Kidney capillary endothelial cell (primary cell): ENCODE measurements around the gene AOPEP.

Experiments used
- DNase-seq: peaks from one replicate; pipeline ENCODE4 v3.0.0-alpha.2; 2018; ENCODE audit warnings: low spot score

The AOPEP gene

DNA sequence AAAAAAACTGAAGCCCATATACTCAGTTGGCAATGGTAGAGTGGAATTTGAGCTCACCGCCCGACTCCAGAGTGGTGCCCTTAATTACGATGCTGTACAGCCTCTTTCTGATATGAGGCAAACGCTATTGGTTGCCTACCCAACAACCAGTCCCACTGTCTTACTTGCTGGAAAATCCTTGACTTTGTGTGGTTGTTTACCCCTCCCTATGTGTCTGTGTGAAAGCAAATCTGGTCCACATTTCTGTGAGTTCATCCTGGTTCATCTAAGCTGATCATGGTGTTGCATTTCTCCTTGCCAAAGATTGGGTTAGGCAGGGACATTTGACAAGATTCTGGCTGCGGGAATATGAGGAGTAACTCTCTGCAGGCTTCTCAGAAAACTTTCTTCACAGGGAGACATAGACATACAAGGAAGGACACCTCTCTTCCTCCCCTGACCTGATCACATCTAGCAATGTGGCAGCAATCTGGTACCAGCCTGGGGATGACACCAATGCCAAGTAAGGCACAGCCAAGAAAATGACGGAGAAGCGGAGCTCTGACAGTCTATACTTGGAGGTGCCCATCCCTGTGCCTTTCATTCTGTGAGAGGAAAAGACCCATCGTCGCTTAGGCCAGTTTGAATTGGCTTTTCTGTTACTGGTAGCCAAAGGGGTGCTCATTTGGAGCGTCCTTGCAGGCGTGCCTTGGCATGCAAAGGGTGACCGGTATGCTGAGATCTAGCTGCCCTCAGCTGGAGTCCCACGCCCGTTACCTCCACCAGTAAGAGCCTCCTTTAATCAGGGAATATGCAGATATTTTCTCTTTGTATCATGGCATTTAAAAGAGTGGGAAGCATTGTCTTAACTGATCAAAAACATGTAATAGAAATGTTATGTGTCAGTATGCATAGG lies 124.3 kb downstream of the AOPEP start:
- DNase-seq: no peak

DNA sequence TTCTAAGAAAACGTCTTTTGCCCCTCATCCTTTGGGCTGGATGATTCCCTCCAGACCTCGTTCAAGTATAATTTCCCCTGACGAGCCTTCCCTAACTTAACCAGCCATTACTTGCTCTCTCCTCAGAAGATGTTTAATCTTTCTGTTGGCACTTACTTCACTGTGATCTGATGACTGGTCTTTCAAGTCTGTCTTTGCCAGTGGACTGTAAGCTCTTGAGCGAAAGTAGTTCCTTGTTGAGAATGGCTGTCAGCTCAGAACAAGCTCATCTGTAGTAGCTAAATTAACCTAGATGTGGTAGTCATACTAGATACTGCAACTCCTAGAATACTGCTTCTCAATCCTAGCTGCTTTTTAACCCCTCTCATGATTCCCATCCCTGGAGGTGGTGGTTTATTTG lies 125.0 kb downstream of the AOPEP start:
- DNase-seq: no peak

DNA sequence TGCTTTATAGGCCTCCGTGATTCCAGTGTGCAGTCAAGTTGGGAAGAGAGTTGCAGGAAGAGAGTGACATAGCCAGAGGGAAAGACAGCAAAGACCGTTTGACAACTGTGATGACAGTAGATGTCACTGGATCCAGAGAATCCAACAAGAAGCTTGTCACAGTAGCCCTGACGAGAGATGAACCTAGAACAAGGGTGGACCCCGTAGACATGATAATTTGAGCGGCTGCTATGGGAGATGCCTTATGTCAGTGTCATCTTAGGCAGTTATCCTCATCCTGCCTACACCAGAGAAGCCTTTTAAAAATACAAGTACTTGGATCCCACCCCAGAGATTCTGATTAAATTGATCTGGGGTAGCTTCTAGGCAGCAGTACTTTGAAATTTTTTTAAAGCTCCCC lies 125.4 kb downstream of the AOPEP start:
- no peak for DNase-seq

DNA sequence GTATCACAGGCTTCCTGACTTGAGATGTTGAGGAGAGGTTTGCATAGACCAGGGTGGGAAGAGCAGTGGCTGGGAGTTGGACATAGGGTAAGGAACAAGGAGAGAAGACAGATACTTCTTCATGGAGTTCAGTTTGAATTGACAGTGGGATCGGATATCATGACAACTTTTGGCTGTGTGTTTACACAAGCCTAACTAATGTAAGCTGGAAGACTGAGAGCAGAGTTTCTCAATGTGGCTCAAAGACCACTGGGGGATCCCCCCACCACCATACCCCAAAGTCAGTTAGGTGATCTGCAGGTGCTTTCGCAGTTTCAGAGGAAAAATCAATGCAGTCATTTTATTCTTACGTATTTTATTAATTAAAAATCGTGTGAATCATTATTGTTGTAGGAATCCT lies 125.9 kb downstream of the AOPEP start:
- no peak for DNase-seq

DNA sequence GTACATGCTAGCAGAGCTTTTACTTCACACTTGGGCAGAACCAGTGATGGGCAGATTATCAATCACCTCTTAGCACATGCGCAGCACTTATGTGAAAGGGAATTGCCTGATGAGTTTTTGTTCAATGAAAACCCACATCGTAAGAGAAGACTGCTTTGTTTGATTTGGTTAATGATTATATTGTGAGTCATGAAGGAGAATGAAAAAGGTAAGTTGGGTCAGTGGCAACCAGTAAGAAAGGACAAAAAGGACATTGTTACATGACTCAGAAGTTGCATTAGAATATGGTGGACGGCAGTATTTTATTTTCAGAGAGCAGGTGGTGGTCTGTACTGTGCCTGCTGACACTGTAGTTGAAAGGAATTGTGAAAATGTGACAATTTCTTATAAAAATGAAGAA lies 127.4 kb downstream of the AOPEP start:
- no peak for DNase-seq

DNA sequence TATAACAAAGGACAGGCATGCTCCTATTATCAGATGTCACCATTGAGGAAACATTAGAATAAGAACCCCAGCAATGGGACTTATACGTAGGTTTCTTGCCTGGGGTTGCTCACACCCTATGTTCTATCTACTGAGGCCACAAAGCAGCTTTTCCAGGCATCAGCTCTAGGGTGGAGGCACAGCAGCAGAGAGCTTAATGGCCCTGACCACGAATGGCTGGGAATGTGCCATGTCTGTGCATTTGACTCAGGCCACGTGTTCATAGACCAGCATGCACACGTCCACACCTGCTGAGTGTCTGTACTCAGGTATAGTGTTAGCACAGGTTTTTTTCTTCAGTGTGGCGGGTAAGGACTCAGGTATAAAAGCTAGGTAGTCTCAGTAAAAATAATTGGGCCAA lies 129.4 kb downstream of the AOPEP start:
- no peak for DNase-seq

DNA sequence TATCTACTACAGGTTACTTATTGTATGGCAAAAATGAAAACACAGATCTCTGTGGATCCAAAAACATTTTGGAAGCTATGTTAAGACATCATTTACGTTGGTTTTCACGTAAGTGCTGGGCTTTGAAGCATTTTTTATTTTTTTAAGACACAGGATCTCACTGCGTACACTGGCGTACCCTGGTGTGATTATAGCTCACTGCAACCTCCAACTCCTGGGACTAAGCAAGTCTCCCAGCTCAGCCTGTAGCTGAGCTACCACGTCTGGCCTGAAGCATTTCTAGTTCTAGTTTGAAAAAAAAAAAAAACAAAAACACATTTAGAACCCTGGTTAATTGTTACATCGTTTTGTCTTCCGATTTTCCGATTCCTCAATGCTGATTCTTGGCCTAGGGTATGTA lies 131.3 kb downstream of the AOPEP start:
- DNase-seq: no peak

DNA sequence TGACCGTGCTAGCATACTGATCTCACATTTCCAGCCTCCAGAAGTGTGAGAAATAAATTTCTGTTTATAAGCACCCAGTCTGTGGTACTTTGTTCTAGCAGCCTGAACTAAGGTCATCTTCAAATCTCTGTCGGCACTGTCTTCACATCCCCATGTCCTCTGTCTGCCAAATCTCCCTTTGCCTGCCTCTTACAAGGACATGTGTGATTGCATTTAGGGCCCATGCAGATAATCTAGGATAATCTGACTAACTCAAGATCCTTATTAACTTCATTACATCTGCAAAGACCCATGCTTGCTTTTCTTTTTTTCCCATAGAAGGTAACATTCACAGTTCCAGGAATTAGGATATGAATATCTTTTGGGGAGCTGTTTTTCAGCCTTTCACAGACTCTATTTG lies 132.7 kb downstream of the AOPEP start:
- DNase-seq: no peak

DNA sequence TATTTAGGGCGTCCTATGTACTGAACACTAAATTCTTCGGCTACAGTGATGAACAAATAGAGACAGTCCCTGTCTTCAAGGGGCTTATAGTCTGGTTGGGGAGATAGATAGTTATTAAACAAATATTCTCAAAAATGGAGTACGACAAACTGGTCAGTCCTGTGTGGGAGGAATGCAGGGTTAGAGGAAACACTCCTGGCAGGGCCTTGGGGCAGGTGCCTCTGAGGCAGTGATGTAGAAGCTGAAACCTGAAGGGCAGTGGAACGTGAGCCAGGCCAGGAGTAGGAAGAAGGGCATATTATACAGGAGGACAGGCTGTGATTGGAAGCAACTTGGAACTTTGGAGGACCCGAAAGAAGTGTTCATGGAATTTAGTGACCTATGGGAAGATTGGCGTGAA lies 133.4 kb downstream of the AOPEP start:
- DNase-seq: no peak

DNA sequence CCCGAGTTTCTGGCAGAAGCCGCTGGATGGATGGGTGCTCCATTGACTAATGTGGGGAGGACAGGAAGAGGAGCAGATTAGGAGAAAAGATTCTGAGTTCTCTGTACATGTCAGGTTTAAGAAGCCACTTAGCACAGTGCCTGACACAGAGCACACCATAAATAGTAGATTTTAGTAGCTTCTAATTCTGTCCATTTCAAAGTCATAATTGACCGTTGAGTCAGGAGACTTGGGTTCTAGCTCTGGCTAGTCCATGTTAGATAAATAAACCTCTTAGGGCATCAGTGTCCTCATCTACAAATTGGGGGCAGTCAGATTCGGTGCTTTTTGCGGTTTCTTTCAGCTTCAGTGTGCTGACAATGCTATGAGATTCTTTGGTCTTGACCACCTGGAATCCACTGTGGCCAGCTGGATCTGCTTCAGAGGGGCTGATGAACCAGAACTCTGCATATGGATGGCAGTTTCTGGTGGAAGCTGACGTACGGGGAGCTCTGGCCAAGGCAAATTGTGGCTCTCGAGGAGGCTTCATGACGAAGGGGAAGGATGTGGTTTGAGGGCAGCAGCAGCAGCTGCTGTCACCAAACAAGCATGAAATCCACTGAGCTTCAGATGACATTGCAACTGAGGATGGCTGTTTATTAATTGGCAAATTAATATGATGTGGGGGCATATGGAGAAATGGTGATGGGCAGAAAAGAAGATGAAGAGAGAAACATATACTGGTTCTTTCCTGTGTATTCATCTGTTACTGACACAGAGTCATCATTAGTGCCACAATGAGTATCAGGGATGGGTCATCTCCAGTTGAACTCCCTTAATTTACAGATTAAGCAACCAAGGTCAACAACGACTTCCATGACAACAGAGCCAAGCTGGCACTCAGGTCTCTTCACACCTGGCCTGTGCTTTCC lies 134.4 kb downstream of the AOPEP start:
- no peak for DNase-seq

DNA sequence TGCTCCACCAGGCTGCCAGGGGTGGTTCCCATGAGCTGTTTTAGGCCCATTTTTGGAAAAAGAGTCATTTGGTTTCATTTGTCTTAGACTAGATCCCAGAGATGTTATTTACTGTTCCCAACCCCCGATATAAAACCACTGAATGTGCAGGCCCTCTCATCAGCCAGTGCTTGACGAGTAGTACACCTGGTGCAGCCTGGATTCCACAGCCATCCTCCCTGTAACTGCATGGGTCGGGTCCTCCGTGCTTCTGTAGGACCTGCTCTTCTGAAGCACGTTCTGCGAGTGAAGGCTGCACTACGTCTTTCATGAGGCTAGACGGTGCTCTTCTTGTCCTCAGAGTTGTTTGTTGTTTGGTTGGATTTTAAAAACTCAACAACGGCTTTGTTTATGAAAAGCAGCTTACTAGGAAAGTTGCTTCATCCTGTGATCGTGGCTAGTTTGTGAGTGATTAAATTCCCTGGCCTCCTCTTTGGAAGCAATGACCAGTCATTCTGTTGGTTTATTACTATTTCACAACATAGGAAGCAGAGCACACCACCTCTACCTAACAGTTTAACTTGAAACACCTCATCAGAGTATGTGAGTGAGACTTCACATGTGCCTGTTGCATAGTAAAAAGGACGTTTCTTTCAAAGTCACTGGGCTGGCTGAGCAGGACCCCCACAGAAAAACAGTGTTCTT lies 135.2 kb downstream of the AOPEP start:
- no peak for DNase-seq

DNA sequence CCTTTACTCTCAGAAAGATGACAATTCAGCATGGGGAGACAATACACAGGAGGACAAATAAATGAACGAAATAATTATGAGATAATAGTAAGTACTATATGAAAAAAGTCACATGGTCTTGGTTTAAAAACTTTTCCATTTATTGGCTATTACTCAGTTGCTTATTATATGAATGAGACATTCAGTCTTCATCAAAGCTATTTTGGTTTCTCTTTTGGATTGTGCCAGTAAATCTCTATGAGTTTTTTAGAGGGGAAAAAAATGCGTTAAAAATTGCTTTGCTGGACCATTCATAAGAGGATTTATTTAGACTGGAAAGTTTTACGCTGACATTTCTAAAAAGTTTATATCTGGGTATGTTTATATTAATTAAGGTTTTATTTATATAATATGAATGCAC lies 137.7 kb downstream of the AOPEP start:
- no peak for DNase-seq

DNA sequence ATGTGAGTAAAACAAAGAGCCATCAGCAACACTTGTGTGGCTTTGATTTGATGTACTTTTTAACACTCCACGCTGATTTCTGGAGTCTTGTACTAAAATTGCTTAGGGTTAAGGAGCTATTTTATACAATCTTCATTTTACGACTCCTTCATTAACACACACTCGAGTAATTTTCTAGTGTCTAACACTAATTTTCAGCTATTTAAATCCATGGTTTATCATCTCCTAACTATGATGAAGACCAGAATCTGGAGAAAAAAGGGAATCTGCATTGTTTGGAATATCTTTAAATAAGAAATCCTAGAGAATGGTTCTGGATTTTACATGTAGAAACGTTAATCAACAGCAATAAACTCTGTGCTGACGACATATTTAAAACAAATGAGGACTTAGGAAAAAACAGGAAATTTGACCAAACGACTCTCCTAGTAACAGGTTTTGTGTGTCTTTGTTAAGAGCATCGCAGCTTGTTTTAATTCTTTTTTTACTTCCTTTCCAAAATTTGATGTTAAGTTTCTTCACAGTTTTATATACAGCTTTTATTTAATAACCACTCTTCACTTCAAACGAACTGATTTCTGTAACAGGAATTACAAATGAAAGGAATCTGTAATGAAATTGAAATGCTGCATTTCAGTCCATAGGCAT lies 138.5 kb downstream of the AOPEP start:
- DNase-seq: no peak

DNA sequence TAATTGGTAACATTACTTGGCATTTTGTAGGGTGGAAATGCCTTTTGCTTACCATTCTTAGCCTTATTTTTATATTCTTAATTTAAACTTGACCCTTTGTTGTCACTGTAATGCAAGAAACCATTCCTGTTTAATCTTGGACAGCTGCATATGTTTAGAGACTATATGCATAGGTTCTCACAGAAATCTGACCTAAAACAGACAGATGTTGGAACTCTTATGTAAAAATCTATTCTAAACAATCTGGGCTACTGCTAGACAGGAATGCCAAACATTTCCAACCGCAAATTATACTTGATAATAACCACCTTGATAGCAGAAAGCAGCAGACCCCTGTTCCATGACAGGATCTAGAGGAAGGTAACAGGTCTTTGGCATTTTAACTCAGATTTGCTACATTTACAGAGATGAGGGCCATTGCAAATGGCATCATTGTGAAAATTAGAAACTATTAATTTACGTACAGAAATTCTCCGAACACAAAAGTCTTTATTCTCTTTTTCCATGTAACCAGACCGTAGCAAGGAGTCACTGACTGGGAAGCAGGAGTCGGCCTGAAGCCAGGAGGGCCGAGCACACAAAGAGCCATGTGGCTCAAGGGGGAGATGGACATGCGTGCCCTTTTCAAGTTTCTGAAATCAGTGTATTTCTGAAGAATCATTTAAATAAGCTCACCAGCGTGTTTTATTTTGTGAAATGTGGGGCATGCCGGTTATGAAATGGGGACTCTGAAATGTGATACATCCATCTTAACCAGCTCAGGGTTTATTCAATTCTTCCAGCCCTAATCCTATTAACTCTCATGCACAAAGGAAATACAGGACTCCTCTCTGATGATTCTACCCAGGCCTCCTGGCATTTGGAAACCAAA lies 139.3 kb downstream of the AOPEP start:
- DNase-seq: no peak

DNA sequence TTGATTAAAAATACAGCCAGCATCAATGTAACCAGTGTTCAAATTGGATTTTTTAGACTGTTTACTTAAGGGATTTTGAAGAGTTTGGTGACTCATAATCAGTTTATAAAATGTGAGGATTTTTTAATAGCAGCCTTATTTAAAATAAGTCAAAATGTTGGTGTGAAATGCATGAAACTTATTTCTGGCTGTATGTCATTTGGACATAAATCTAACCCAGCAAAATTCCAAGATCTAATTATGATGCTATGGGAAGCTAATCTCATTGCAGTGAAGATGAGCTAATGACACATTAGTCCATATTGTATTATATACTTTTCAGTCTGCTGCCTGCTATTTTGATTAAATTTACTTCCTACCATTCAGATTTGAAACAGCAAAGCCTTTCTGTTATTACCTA lies 140.3 kb downstream of the AOPEP start:
- no peak for DNase-seq

DNA sequence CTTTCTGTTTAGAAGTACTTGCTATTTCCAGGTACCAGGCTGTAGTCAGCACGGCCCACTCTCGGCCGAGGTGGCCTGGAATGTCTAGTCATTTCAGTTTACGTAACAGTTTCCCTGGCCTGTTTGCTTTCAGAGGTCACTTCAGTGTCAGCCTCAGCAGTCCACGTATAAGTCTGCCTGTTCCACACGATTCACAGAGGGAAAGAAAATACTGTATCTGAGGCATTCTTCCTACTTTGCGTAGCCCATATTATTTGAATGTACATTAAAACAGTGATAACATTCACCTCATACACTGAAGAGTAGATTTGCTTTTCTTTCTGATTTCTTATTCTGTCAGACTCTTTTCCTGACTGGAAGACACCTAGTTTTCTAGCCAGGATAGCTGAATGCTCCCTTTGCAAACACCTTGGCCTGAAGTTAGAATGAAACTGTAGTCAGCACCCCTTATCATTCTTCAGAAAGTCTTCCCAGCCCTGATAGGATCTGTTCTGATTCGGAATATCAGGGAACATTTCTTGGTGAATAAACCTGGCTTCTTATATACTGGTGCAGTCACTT lies 140.9 kb downstream of the AOPEP start:
- DNase-seq: peak; percentile 41

DNA sequence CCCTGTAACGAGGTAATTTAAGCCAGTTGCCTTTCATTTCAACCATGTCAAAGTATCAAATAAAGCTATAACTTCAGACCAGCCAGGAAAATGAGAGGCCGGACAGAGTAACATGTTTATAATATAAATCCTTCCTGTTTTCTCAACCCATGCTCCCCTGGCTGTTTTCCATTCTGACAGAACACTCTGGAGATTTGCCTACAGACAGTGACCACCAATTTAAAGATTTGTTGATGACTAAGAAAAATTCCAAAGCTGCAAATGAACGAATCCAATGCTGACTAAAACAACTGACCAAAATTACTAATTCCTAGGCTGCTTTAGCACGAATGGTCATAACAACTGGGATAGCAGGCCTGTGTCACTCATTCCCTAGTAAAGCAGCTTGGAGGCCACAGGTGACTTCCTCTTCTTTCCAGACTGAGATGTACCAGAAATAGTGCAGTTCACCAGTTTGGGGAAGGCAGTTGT lies 141.4 kb downstream of the AOPEP start:
- DNase-seq: peak; percentile 65

DNA sequence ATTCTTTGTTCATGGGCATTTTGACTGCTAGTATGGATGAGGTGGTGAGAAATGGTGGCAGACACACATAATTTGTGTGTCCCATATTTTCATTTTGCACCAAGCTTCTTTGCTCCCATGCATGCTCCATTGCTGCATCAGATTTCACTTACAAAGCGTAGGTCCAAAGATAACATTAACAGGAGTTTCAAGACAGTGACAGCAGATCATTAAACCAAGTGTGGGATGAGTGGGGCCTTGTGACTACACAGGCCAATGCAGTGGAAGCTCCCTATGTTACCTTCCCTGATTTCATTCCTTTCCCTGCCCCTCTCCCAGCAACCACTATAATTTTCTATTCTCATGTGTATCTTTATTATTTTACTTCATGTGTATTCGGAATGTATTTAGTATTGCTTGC lies 142.0 kb downstream of the AOPEP start:
- no peak for DNase-seq

DNA sequence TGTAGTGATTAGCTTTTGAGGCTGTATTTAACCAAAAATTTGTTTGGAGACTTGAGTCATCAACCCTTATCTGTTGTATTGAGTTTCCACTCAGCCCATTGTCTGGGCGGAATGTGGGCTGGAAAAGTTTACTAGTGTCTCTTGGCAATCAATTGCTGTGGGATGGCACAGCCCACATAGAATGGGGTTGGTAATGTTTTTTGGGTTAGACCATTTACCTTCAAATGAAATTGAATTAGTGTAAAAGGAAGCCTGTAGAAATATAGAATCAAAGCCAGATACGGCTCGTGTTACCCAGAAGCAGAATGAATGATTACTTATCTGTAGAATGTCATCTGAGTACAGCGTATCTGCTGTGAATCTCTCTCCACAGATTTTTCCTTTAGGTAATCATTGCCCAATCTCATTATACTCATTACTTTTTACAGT lies 142.9 kb downstream of the AOPEP start:
- no peak for DNase-seq

DNA sequence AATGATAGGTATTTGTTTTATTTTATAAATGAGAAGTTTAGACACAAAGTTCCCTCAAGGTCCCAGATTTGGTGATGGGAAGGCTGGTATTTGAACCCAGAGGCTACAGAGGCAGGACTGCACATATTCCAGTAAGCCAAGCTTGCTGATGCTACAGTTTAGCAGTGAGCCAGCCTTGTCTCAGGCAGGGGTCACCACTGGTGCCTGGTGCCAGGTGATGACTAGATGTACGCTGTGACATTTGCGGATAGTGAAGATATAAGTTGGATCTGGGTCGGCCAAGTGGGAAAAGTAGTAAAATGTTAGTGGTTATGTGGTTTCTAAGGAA lies 143.9 kb downstream of the AOPEP start:
- DNase-seq: no peak
